IMR-90 (cell line): ENCODE measurements around the gene ZNF653. TPM values are rescaled to one million over a fixed set of nuclear protein-coding genes. Genes with fewer than 3 reads are reported as not detected.

ENCODE experiments used
- ATAC-seq: fragments of 200-7000 bp; cut with Tn5 transposase; 2 replicates; pipeline ENCODE4 v1.9.1; 2020; ENCODE audit warnings: low read depth, mild to moderate bottlenecking, moderate library complexity
- BruUV-seq: library from RNA; stranded (reverse); fragments of 400-500 nt; replicated peaks from 2 replicates; lab custom pipeline; 2021; lab: Mats Ljungman, UMichigan
- CTCF ChIA-PET: fragments of 300-600 bp; formaldehyde crosslinking; extraction: SDS; loops from one replicate; lab custom pipeline; 2021; ENCODE audit warnings: antibody characterized with exemption; lab: Yijun Ruan, JAX
- POLR2A ChIA-PET: fragments of 300-600 bp; sonication (Branson Sonifier 250); formaldehyde crosslinking; loops from one replicate; lab custom pipeline; 2022; ENCODE audit warnings: antibody characterized with exemption; ENCODE audit not compliant: unreplicated experiment; lab: Charles Lee
- DNase-seq: peaks from one replicate; pipeline ENCODE4 v3.0.0; 2013
- H2AFZ ChIP-seq: replicated peaks from 2 replicates; pipeline ENCODE3; 2013; ENCODE audit warnings: low read length, mild to moderate bottlenecking; ENCODE audit not compliant: poor library complexity
- H2AK5ac ChIP-seq: 2 replicates; pipeline ENCODE4 v1.6.1; 2013; ENCODE audit warnings: low read depth, low read length, inconsistent platforms
- H2AK9ac ChIP-seq: replicated peaks from 2 replicates; pipeline ENCODE3; 2013; ENCODE audit warnings: mild to moderate bottlenecking, low read depth, low read length, moderate library complexity; ENCODE audit not compliant: poor library complexity
- H2BK120ac ChIP-seq: 2 replicates; pipeline ENCODE4 v1.6.1; 2013; ENCODE audit warnings: low read depth, low read length, inconsistent platforms
- H2BK15ac ChIP-seq: 3 replicates; pipeline ENCODE4 v1.6.1; 2013; ENCODE audit warnings: low read depth, low read length, inconsistent platforms
- H2BK20ac ChIP-seq: 2 replicates; pipeline ENCODE4 v1.6.1; 2013; ENCODE audit warnings: low read depth, mild to moderate bottlenecking, inconsistent platforms, low read length, moderate library complexity
- H2BK5ac ChIP-seq: 2 replicates; pipeline ENCODE4 v1.6.1; 2013; ENCODE audit warnings: mild to moderate bottlenecking, low read depth, low read length, inconsistent platforms; ENCODE audit not compliant: poor library complexity, severe bottlenecking
- H3K14ac ChIP-seq: replicated peaks from 2 replicates; pipeline ENCODE4 v1.6.1; 2013; ENCODE audit warnings: low read depth, low read length, inconsistent platforms
- H3K18ac ChIP-seq: 2 replicates; pipeline ENCODE4 v1.6.1; 2013; ENCODE audit warnings: low read depth, low read length, control low read depth
- H3K23ac ChIP-seq: 2 replicates; pipeline ENCODE4 v1.6.1; 2013; ENCODE audit warnings: low read depth, low read length, inconsistent platforms
- H3K27ac ChIP-seq: 2 replicates; pipeline ENCODE4 v1.5.1; 2013; ENCODE audit warnings: mild to moderate bottlenecking, control low read depth, low read length; ENCODE audit not compliant: insufficient read depth
- H3K27me3 ChIP-seq: 2 replicates; pipeline ENCODE4 v1.6.1; 2013; ENCODE audit warnings: low read length; ENCODE audit not compliant: control insufficient read depth, insufficient read depth
- H3K36me3 ChIP-seq: 2 replicates; pipeline ENCODE4 v1.6.1; 2013; ENCODE audit warnings: low read length, mixed read lengths; ENCODE audit not compliant: control insufficient read depth, insufficient read depth
- H3K4ac ChIP-seq: 2 replicates; pipeline ENCODE4 v1.6.1; 2013; ENCODE audit warnings: low read depth, low read length, inconsistent platforms
- H3K4me1 ChIP-seq: 2 replicates; pipeline ENCODE4 v1.6.1; 2013; ENCODE audit warnings: low read length, mixed read lengths; ENCODE audit not compliant: control insufficient read depth, insufficient read depth
- H3K4me2 ChIP-seq: 2 replicates; pipeline ENCODE4 v1.6.1; 2013; ENCODE audit warnings: low read depth, mild to moderate bottlenecking, control low read depth, low read length, moderate library complexity
- H3K4me3 ChIP-seq: 2 replicates; pipeline ENCODE4 v1.5.1; 2013; ENCODE audit warnings: low read depth, mild to moderate bottlenecking, control low read depth, low read length, moderate library complexity; ENCODE audit not compliant: insufficient read depth
- H3K56ac ChIP-seq: 2 replicates; pipeline ENCODE4 v1.6.1; 2013; ENCODE audit warnings: low read length, inconsistent platforms; ENCODE audit not compliant: insufficient read depth; ENCODE audit errors: extremely low read depth
- H3K79me1 ChIP-seq, 2 experiments: 2 replicates each; pipeline ENCODE4 v1.6.1; 2013; ENCODE audit warnings: low read length in 2 of 2, inconsistent platforms in 1 of 2, low read depth in 1 of 2
- H3K9ac ChIP-seq: 2 replicates; pipeline ENCODE4 v1.6.1; 2013; ENCODE audit warnings: low read depth, low read length, control low read depth
- H3K9me1 ChIP-seq: 2 replicates; pipeline ENCODE4 v1.6.1; 2013; ENCODE audit warnings: low read length, inconsistent platforms; ENCODE audit not compliant: insufficient read depth
- H3K9me3 ChIP-seq: 2 replicates; pipeline ENCODE4 v1.6.1; 2013; ENCODE audit warnings: low read length; ENCODE audit not compliant: control insufficient read depth, insufficient read depth
- H4K20me1 ChIP-seq: 2 replicates; pipeline ENCODE4 v1.6.1; 2013; ENCODE audit warnings: low read length, inconsistent platforms; ENCODE audit not compliant: insufficient read depth
- H4K5ac ChIP-seq: 2 replicates; pipeline ENCODE4 v1.6.1; 2013; ENCODE audit warnings: mild to moderate bottlenecking, low read depth, low read length, control low read depth
- H4K8ac ChIP-seq, 2 experiments: 2 replicates each; pipeline ENCODE4 v1.6.1; 2013; ENCODE audit warnings: low read depth in 2 of 2, low read length in 2 of 2, control low read depth in 1 of 2, inconsistent platforms in 1 of 2
- H4K91ac ChIP-seq: 2 replicates; pipeline ENCODE4 v1.6.1; 2013; ENCODE audit warnings: low read depth, low read length, inconsistent platforms; ENCODE audit not compliant: insufficient read depth
- BHLHE40 ChIP-seq: fragments of 150-350 bp; IDR thresholded peaks from 2 replicates; pipeline ENCODE4 v1.6.1; 2016; ENCODE audit warnings: mild to moderate bottlenecking, low read depth, low read length
- MXI1 ChIP-seq: IDR thresholded peaks from 2 replicates; pipeline ENCODE4 v1.6.1; 2012; ENCODE audit warnings: low read depth, mild to moderate bottlenecking, low read length, moderate library complexity, borderline replicate concordance
- RCOR1 ChIP-seq: IDR thresholded peaks from 2 replicates; pipeline ENCODE4 v1.6.1; 2012; ENCODE audit warnings: mild to moderate bottlenecking, low read length, improper control_type of control experiment; ENCODE audit not compliant: insufficient replicate concordance
- SMC3 ChIP-seq: fragments of 150-350 bp; IDR thresholded peaks from 2 replicates; pipeline ENCODE4 v1.6.1; 2016; ENCODE audit warnings: low read depth, mild to moderate bottlenecking, antibody characterized with exemption, low read length, moderate library complexity
- WGBS, 2 experiments: methylation state at CpG; one replicate each; pipeline versions ENCODE4 v1.1.5 to v1.1.7; 2013; ENCODE audit warnings: missing lambda C conversion rate in 2 of 2; ENCODE audit not compliant: insufficient read length in 1 of 2; ENCODE audit errors: extremely low coverage in 2 of 2; 5-methylcytosine and 5-hydroxymethylcytosine counted together
- dilution Hi-C: fragments of 300-500 bp; cut with HindIII; formaldehyde crosslinking; loops from one replicate; pipeline ENCODE4 v1.14.3; 2018; ENCODE audit warnings: low sequenced_read_pairs; ENCODE audit not compliant: unreplicated experiment
- in situ Hi-C: fragments of 300-500 bp; cut with MboI; formaldehyde crosslinking; loops from 3 replicates; pipeline ENCODE4 v1.14.3; 2019; ENCODE audit warnings: low sequenced_read_pairs, inconsistent platforms, mixed read lengths
- intact Hi-C: fragments of 100-400 bp; cut with micrococcal nuclease; formaldehyde crosslinking; loops from 2 replicates; pipeline ENCODE4 v1.10.0; 2022
- polyA plus RNA-seq, 3 experiments: library from polyadenylated mRNA; depleted of rRNA; stranded (reverse); fragments of >200 nt; gene quantifications; 2 replicates each; pipeline ENCODE4 v1.2.3, GENCODE V29; 2012; ENCODE audit warnings: low replicate concordance in 1 of 3
- total RNA-seq: library from RNA; depleted of rRNA; stranded (reverse); fragments of >200 nt; gene quantifications from 2 replicates; pipeline ENCODE4 v1.2.3, GENCODE V29; 2012
- TF ChIP-seq, protein P1 (sequence below): fragments of 150-350 bp; IDR thresholded peaks from 2 replicates; pipeline ENCODE4 v1.6.1; 2016; ENCODE audit warnings: low read depth, mild to moderate bottlenecking, low read length, moderate library complexity, borderline replicate concordance
- TF ChIP-seq, protein P2 (sequence below): fragments of 150-350 bp; IDR thresholded peaks from 2 replicates; pipeline ENCODE4 v1.6.1; 2017; ENCODE audit warnings: mild to moderate bottlenecking, antibody characterized with exemption, low read length, low read depth

The ZNF653 gene
- total and polyA plus RNA-seq, 2 of the 4 experiments (the other 2 are of a cell fraction), result 3.9 to 9.0 TPM

DNA sequence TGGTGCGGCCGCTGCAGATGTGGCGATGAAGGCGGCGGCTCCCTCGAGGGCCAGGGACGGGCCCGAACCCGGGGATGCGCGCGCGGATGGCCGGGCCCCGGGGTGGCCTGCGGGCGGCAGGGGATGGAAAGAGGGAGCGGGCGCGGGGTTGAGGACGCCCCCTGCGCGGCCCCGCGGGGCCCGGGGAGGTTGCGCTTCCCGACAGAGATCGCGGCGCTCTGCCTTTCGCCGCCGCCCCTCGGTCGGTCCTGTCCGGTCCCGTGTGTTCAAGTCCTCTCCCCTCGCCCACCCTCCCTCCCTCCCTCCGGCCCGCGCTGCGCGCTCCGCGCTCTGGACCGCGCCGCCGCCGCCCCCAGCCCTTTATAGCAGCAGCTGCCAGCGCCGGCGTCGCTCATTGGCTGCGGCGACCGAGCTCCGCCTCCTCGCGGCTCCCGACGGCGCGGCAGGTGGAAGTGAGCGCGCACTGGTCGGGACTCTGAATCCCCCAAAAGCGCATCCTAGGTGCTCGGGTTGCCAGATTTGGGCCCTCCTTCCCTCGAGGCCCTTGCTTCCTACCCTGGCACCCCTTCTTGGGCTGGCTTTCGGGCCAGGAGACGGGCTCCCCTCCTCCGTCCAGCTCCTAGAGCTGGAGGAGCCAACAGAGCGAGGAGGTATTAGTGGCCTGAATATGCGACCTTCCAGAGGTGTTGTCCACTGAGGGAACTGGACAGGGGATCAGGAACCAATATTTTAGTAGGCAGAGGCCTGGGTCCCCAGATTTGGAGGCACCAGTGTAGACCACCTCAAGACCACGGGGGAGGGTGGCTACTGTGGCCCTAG is 24.7 kb downstream of the ZNF653 start, which contains the start of gene ELAVL3:
Gene ELAVL3, minus strand, starts transcription at position 332 of the 819 bp plus-strand sequence. CDS start 438 bp downstream, outside the sequence.
- Histone ChIP-seq H4K91ac (no peak within 1 kb of the TSS), H4K5ac (no peak within 1 kb of the TSS), H2AK9ac (peak within 1 kb of the TSS; percentile 61), H2AFZ (peak within 1 kb of the TSS; percentile 81), H2BK5ac (no peak within 1 kb of the TSS), H4K8ac (no peak within 1 kb of the TSS), H3K9ac (no peak within 1 kb of the TSS), H3K4ac (no peak within 1 kb of the TSS), H2BK20ac (no peak within 1 kb of the TSS), H3K14ac (no peak within 1 kb of the TSS), H4K20me1 (no peaks in the 10 kb centered on the region), H3K9me3 (no peaks in the 10 kb centered on the region), H2BK15ac (no peak within 1 kb of the TSS), H3K56ac (no peak within 1 kb of the TSS), H3K4me1 (peaks cover 2% of the 10 kb centered on the region; the same call in 1 of the 2 replicates), H3K4me2 (peak within 1 kb of the TSS; percentile 43), H3K9me1 (no peaks in the 10 kb centered on the region), H3K23ac (no peak within 1 kb of the TSS), H3K18ac (no peak within 1 kb of the TSS), H2BK120ac (no peak within 1 kb of the TSS), H3K4me3 (no peak within 1 kb of the TSS; the same call in 1 of the 2 replicates), H3K36me3 (0 out of 2 replicates have a peak, but pooled peaks cover 2% of the 10 kb centered on the region), H3K79me1 (no peaks in the 10 kb centered on the region), H3K27ac (no peak within 1 kb of the TSS), H2AK5ac (no peak within 1 kb of the TSS), H3K27me3 (peaks cover 48% of the 10 kb centered on the region)
- CTCF ChIA-PET, result interaction anchor here (0.8 kb wide), 1 partner anchor 194 kb away, joined by 3 read pairs; no protein-coding TSS in a partner anchor
- no peak for TF ChIP-seq MXI1
- no peak for TF ChIP-seq BHLHE40
- TF ChIP-seq, protein P1, sequence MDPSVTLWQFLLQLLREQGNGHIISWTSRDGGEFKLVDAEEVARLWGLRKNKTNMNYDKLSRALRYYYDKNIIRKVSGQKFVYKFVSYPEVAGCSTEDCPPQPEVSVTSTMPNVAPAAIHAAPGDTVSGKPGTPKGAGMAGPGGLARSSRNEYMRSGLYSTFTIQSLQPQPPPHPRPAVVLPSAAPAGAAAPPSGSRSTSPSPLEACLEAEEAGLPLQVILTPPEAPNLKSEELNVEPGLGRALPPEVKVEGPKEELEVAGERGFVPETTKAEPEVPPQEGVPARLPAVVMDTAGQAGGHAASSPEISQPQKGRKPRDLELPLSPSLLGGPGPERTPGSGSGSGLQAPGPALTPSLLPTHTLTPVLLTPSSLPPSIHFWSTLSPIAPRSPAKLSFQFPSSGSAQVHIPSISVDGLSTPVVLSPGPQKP, result no peak
- TF ChIP-seq SMC3, result no peak
- TF ChIP-seq RCOR1, result no peak
- TF ChIP-seq, protein P2, sequence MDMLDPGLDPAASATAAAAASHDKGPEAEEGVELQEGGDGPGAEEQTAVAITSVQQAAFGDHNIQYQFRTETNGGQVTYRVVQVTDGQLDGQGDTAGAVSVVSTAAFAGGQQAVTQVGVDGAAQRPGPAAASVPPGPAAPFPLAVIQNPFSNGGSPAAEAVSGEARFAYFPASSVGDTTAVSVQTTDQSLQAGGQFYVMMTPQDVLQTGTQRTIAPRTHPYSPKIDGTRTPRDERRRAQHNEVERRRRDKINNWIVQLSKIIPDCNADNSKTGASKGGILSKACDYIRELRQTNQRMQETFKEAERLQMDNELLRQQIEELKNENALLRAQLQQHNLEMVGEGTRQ, result no peak
- DNase-seq, result no peak
- ATAC-seq, result no peak
- POLR2A ChIA-PET, result no interaction called here
- 13% methylated on average over 33 of the region's 77 CpGs; no CpG with 5 or more reads in 1 of the 2 experiments for WGBS, 2 experiments
- intact Hi-C loops (loop anchor here (5.0 kb wide), 1 partner anchor 344 kb away; no protein-coding TSS in a partner anchor), in situ Hi-C loops (no loop called here), dilution Hi-C loops (no loop called here)
- no TSS peak for BruUV-seq
